OCI-LY1 (cell line): ENCODE data around the gene DOCK6.
A peak's percentile ranks its signal among the peaks of the same experiment; 100 is the strongest.

Source experiments
- H2AFZ ChIP-seq: fragments of 200-600 bp; sonication (generic), shearing (Covaris generic); 2 replicates; pipeline ENCODE4 v1.6.0; 2014; ENCODE audit warnings: antibody characterized with exemption, mild to moderate bottlenecking, low read length
- H3F3A ChIP-seq: fragments of 200-600 bp; sonication (generic), shearing (Covaris generic); 2 replicates; pipeline ENCODE4 v1.6.0; 2014; ENCODE audit warnings: mild to moderate bottlenecking, antibody characterized with exemption, low read length, moderate library complexity; ENCODE audit not compliant: insufficient read depth
- H3K27ac ChIP-seq: fragments of 200-600 bp; sonication (generic); 2 replicates; pipeline ENCODE4 v1.5.1; 2014; ENCODE audit warnings: low read length, mixed run types, mild to moderate bottlenecking, low read depth; ENCODE audit not compliant: poor library complexity, severe bottlenecking
- H3K27me3 ChIP-seq: fragments of 200-600 bp; sonication (generic); 2 replicates; pipeline ENCODE4 v1.6.0; 2014; ENCODE audit warnings: antibody characterized with exemption, mild to moderate bottlenecking, low read length, moderate library complexity; ENCODE audit not compliant: insufficient read depth
- H3K36me3 ChIP-seq: fragments of 200-600 bp; sonication (generic); 2 replicates; pipeline ENCODE4 v1.6.1; 2014; ENCODE audit warnings: mild to moderate bottlenecking, antibody characterized with exemption, low read length, moderate library complexity, mixed read lengths; ENCODE audit not compliant: insufficient read depth
- H3K4me1 ChIP-seq: fragments of 200-600 bp; sonication (generic); 2 replicates; pipeline ENCODE4 v1.5.1; 2014; ENCODE audit warnings: mild to moderate bottlenecking, low read length, moderate library complexity; ENCODE audit not compliant: insufficient read depth, severe bottlenecking
- H3K4me2 ChIP-seq: fragments of 200-600 bp; sonication (generic), shearing (Covaris generic); 2 replicates; pipeline ENCODE4 v1.6.1; 2014; ENCODE audit warnings: low read length
- H3K4me3 ChIP-seq: fragments of 200-600 bp; sonication (generic); 2 replicates; pipeline ENCODE4 v1.5.1; 2014; ENCODE audit warnings: low read length, low read depth, mild to moderate bottlenecking, mixed read lengths; ENCODE audit not compliant: poor library complexity, severe bottlenecking
- H3K79me2 ChIP-seq: fragments of 200-600 bp; shearing (Covaris generic); 2 replicates; pipeline ENCODE4 v1.6.1; 2016; ENCODE audit warnings: mixed run types, low read length, mixed read lengths; ENCODE audit not compliant: insufficient read depth
- H3K9ac ChIP-seq: fragments of 200-600 bp; sonication (generic), shearing (Covaris generic); 2 replicates; pipeline ENCODE4 v1.6.1; 2014; ENCODE audit warnings: mild to moderate bottlenecking, low read length, mixed read lengths
- H3K9me2 ChIP-seq: fragments of 200-600 bp; sonication (generic), shearing (Covaris generic); 2 replicates; pipeline ENCODE4 v1.6.1; 2014; ENCODE audit warnings: low read depth, mild to moderate bottlenecking, low read length, mixed read lengths
- H3K9me3 ChIP-seq: fragments of 200-600 bp; shearing (Covaris generic); 2 replicates; pipeline ENCODE4 v1.6.1; 2014; ENCODE audit warnings: low read length, mixed read lengths
- H4K20me1 ChIP-seq: fragments of 200-600 bp; sonication (generic), shearing (Covaris generic); 2 replicates; pipeline ENCODE4 v1.6.0; 2016; ENCODE audit warnings: mild to moderate bottlenecking, low read length; ENCODE audit not compliant: insufficient read depth
- CTCF ChIP-seq: fragments of 200-600 bp; sonication (generic), shearing (Covaris generic); IDR thresholded peaks from 2 replicates; pipeline ENCODE4 v1.5.1; 2017; ENCODE audit warnings: mild to moderate bottlenecking, antibody characterized with exemption, low read length, moderate library complexity, mixed read lengths
- EZH2 ChIP-seq: fragments of 200-600 bp; sonication (generic), shearing (Covaris generic); IDR thresholded peaks from 2 replicates; pipeline ENCODE4 v1.8.0; 2017; ENCODE audit warnings: borderline replicate concordance, mixed run types, mild to moderate bottlenecking, antibody characterized with exemption, low read length, moderate library complexity, mixed read lengths

Gene DOCK6

GRCh38 chr19:11190501-11190900 lies 71.8 kb downstream of the DOCK6 start:
- Histone ChIP-seq H3K9me3 (no peaks in the 10 kb centered on the region), H3K9ac (peak overlapping the region; percentile 28; the same call in 1 of the 2 replicates), H2AFZ (no peak overlapping the region), H3K79me2 (no peaks in the 10 kb centered on the region), H4K20me1 (no peaks in the 10 kb centered on the region), H3K4me1 (peaks cover 92% of the 10 kb centered on the region), H3K36me3 (peaks cover 54% of the 10 kb centered on the region), H3K4me3 (peak overlapping the region; percentile 11), H3K27ac (peak overlapping the region; percentile 92), H3K4me2 (peak overlapping the region; percentile 53; the same call in 1 of the 2 replicates), H3K9me2 (no peaks in the 10 kb centered on the region), H3K27me3 (no peaks in the 10 kb centered on the region), H3F3A (peaks cover 2% of the 10 kb centered on the region; the same call in 1 of the 2 replicates)
- TF ChIP-seq EZH2, result no peak
- TF ChIP-seq CTCF, result no peak

GRCh38 chr19:11187441-11187840 lies 74.9 kb downstream of the DOCK6 start:
- no peak for TF ChIP-seq CTCF
- no peak for TF ChIP-seq EZH2
- no peak overlapping the region for H3K4me2 ChIP-seq
- no peaks in the 10 kb centered on the region for H4K20me1 ChIP-seq
- H3K79me2 ChIP-seq, result no peaks in the 10 kb centered on the region
- H3K4me1 ChIP-seq, result peaks cover 70% of the 10 kb centered on the region
- H3K36me3 ChIP-seq, result peaks cover 51% of the 10 kb centered on the region
- H3K9ac ChIP-seq, result no peak overlapping the region
- no peak overlapping the region for H2AFZ ChIP-seq
- H3K4me3 ChIP-seq, result no peak overlapping the region
- H3F3A ChIP-seq, result peaks cover 5% of the 10 kb centered on the region; the same call in 1 of the 2 replicates
- H3K9me3 ChIP-seq, result no peaks in the 10 kb centered on the region
- no peaks in the 10 kb centered on the region for H3K27me3 ChIP-seq
- peak overlapping the region; percentile 92 for H3K27ac ChIP-seq
- no peaks in the 10 kb centered on the region for H3K9me2 ChIP-seq

GRCh38 chr19:11182994-11183393 lies 79.3 kb downstream of the DOCK6 start:
- peaks cover 33% of the 10 kb centered on the region for H3K36me3 ChIP-seq
- TF ChIP-seq EZH2 (no peak), CTCF (no peak)
- peaks cover 5% of the 10 kb centered on the region; the same call in 1 of the 2 replicates for H3F3A ChIP-seq
- no peak overlapping the region for H3K4me2 ChIP-seq
- H3K4me1 ChIP-seq, result peaks cover 45% of the 10 kb centered on the region
- no peak overlapping the region for H3K9ac ChIP-seq
- H3K9me2 ChIP-seq, result no peaks in the 10 kb centered on the region
- H3K27ac ChIP-seq, result no peak overlapping the region
- H3K4me3 ChIP-seq, result no peak overlapping the region
- H4K20me1 ChIP-seq, result no peaks in the 10 kb centered on the region
- no peaks in the 10 kb centered on the region for H3K79me2 ChIP-seq
- no peaks in the 10 kb centered on the region for H3K27me3 ChIP-seq
- H2AFZ ChIP-seq, result no peak overlapping the region
- H3K9me3 ChIP-seq, result no peaks in the 10 kb centered on the region
